Jurkat, Clone E6-1 (cell line): ENCODE results near the gene TTYH2.

Experiments used
- DNase-seq: peaks from one replicate; pipeline ENCODE4 v3.0.0-alpha.2; 2011; ENCODE audit warnings: low read depth, low spot score
- H3K4me3 ChIP-seq: 2 replicates; pipeline ENCODE4 v1.5.1; 2011; ENCODE audit warnings: mild to moderate bottlenecking, low read length, control low read depth, moderate library complexity

TTYH2 gene

GRCh38 chr17:74190807-74191406 is 22.5 kb upstream of the TTYH2 start:
- no peak for DNase-seq
- no peak overlapping the region for H3K4me3 ChIP-seq

GRCh38 chr17:74192950-74193781 is 20.2 kb upstream of the TTYH2 start:
- H3K4me3 ChIP-seq = no peak overlapping the region
- DNase-seq = no peak

- no peak overlapping the region for H3K4me3 ChIP-seq
- DNase-seq = no peak
Observed at GRCh38 chr17:74194682-74195081, 18.7 kb upstream of the TTYH2 start.

GRCh38 chr17:74196541-74197317 is 16.6 kb upstream of the TTYH2 start:
- H3K4me3 ChIP-seq = no peak overlapping the region
- DNase-seq = no peak

GRCh38 chr17:74197801-74198200 is 15.6 kb upstream of the TTYH2 start:
- no peak overlapping the region for H3K4me3 ChIP-seq
- DNase-seq = no peak

GRCh38 chr17:74198694-74199093 is 14.7 kb upstream of the TTYH2 start:
- no peak overlapping the region for H3K4me3 ChIP-seq
- no peak for DNase-seq

- peak; percentile 24 for DNase-seq
- no peak overlapping the region for H3K4me3 ChIP-seq
Observed at GRCh38 chr17:74199306-74200092, 13.9 kb upstream of the TTYH2 start.

- no peak for DNase-seq
- no peak overlapping the region for H3K4me3 ChIP-seq
Observed at GRCh38 chr17:74200112-74200511, 13.3 kb upstream of the TTYH2 start.

- no peak overlapping the region for H3K4me3 ChIP-seq
- DNase-seq = no peak
Observed at GRCh38 chr17:74201250-74201649, 12.1 kb upstream of the TTYH2 start.

- no peak overlapping the region for H3K4me3 ChIP-seq
- DNase-seq = no peak
Observed at GRCh38 chr17:74201948-74202347, 11.4 kb upstream of the TTYH2 start.

- peak overlapping the region; percentile 98 for H3K4me3 ChIP-seq
- DNase-seq = no peak
Observed at GRCh38 chr17:74202938-74203337, 10.4 kb upstream of the TTYH2 start.

GRCh38 chr17:74203439-74204240 is 9.7 kb upstream of the TTYH2 start, which contains the start of gene RPL38:
Gene RPL38 (plus strand): TSS chr17:74203678. CDS start chr17:74203956, 278 bp downstream.
- DNase-seq = peak; percentile 97
- peak within 1 kb of the TSS; percentile 98 for H3K4me3 ChIP-seq

GRCh38 chr17:74204474-74204873 is 8.9 kb upstream of the TTYH2 start:
- H3K4me3 ChIP-seq = peak overlapping the region; percentile 98
- no peak for DNase-seq

- no peak for DNase-seq
- peak overlapping the region; percentile 98 for H3K4me3 ChIP-seq
Observed at GRCh38 chr17:74205274-74205673, 8.1 kb upstream of the TTYH2 start.

GRCh38 chr17:74206332-74206818 is 7.0 kb upstream of the TTYH2 start:
- no peak for DNase-seq
- no peak overlapping the region for H3K4me3 ChIP-seq

- DNase-seq = peak; percentile 47
- H3K4me3 ChIP-seq = no peak overlapping the region
Observed at GRCh38 chr17:74210191-74211140, 2.9 kb upstream of the TTYH2 start.
